Central memory CD4-positive, alpha-beta T cell (primary cell): Measurements from ENCODE around the gene LRRC3B.
"Not testable (repeated sequence)": the region's sequence is repeated elsewhere in the genome, so short reads cannot be mapped to it uniquely, and the experiment has no call there.

Experiments used
- DNase-seq: peaks from one replicate; pipeline ENCODE4 v3.0.0; 2022
- total RNA-seq, 3 experiments: gene quantifications; one replicate each; lab custom pipeline; 2026; lab: John Stamatoyannopoulos, UW

Gene LRRC3B
- 0 reads per million in 3 experiments for total RNA-seq

- DNase-seq, result no peak
Measured at GRCh38 chr3:26622621-26623418, at the start of gene LRRC3B. Gene LRRC3B (plus strand): TSS chr3:26622772. CDS start chr3:26709673, 86,901 bp downstream.

GRCh38 chr3:26574766-26575165 is 47.8 kb upstream of the LRRC3B start:
- DNase-seq, result no peak

- DNase-seq, result no peak
Measured at GRCh38 chr3:26579116-26579515, 43.5 kb upstream of the LRRC3B start.

GRCh38 chr3:26587571-26587970 is 35.0 kb upstream of the LRRC3B start:
- DNase-seq, result no peak

- no peak for DNase-seq
Measured at GRCh38 chr3:26588931-26589330, 33.6 kb upstream of the LRRC3B start.

GRCh38 chr3:26589678-26590077 is 32.9 kb upstream of the LRRC3B start:
- no peak for DNase-seq

- DNase-seq, result no peak
Measured at GRCh38 chr3:26590919-26591484, 31.6 kb upstream of the LRRC3B start.

- DNase-seq, result no peak
Measured at GRCh38 chr3:26591926-26592325, 30.6 kb upstream of the LRRC3B start.

- DNase-seq, result no peak
Measured at GRCh38 chr3:26592451-26592850, 30.1 kb upstream of the LRRC3B start.

GRCh38 chr3:26596335-26596734 is 26.2 kb upstream of the LRRC3B start:
- DNase-seq, result no peak

- not testable (repeated sequence) for DNase-seq
Measured at GRCh38 chr3:26603311-26603710, 19.3 kb upstream of the LRRC3B start.

GRCh38 chr3:26603771-26604170 is 18.8 kb upstream of the LRRC3B start:
- DNase-seq, result not testable (repeated sequence)

GRCh38 chr3:26614006-26614685 is 8.4 kb upstream of the LRRC3B start:
- DNase-seq, result no peak

GRCh38 chr3:26621176-26621575 is 1.4 kb upstream of the LRRC3B start:
- no peak for DNase-seq

GRCh38 chr3:26621906-26622620 is 509 bp upstream of the LRRC3B start:
- no peak for DNase-seq

- no peak for DNase-seq
Measured at GRCh38 chr3:26623419-26624208, 1.0 kb downstream of the LRRC3B start.

GRCh38 chr3:26624209-26624765 is 1.7 kb downstream of the LRRC3B start:
- DNase-seq, result no peak

- DNase-seq, result no peak
Measured at GRCh38 chr3:26625187-26625586, 2.6 kb downstream of the LRRC3B start.

- DNase-seq, result no peak
Measured at GRCh38 chr3:26627080-26627479, 4.5 kb downstream of the LRRC3B start.

GRCh38 chr3:26628915-26629314 is 6.3 kb downstream of the LRRC3B start:
- no peak for DNase-seq

GRCh38 chr3:26630669-26631389 is 8.3 kb downstream of the LRRC3B start:
- DNase-seq, result no peak
